ENCODE results near the gene TRMT112. TPM values are rescaled to one million over a fixed set of nuclear protein-coding genes. Genes with fewer than 3 reads are reported as not detected.
"Not testable (repeated sequence)": the region's sequence is repeated elsewhere in the genome, so short reads cannot be mapped to it uniquely, and the experiment has no call there.

TRMT112 gene
- total RNA-seq, 6 experiments from 2014 or later = 58.0 to 122 (median 85.3) TPM

GRCh38 chr11:64318766-64319761, 1.7 kb upstream of the TRMT112 start:
- Histone ChIP-seq H3K4me1 (peaks cover 0 to 15% (median 7%) of the 10 kb centered on the region in 4 donors), H3K9me3 (no peaks in the 10 kb centered on the region), H3K4me3 (peak overlapping the region; percentile 86 to 94 (median 93)), H3K27me3 (no peaks in the 10 kb centered on the region), H3K36me3 (peaks cover 0 to 16% (median 8%) of the 10 kb centered on the region in 4 donors), H3K27ac (peak overlapping the region in 2 of 3 donors; percentile 97 to 99)
- WGBS (ENCODE audit: insufficient coverage, low coverage, low lambda C conversion rate, missing lambda C conversion rate) = 16% methylated on average over 18 of the region's 19 CpGs
- no peak for ATAC-seq
- intact Hi-C loops (cut with DNase I) = no loop called here
- DNase-seq = peak in 1 of 3 donors; percentile 59
- no peak for TF ChIP-seq POLR2A (IDR thresholded peaks at IDR 0.05)

GRCh38 chr11:64317961-64318765, 804 bp upstream of the TRMT112 start, which contains the start of gene PRDX5:
PRDX5 (plus strand) TSS chr11:64318121; CDS start chr11:64318216, 95 bp downstream.
- H3K9me3 ChIP-seq = no peaks in the 10 kb centered on the region
- peaks cover 0 to 22% (median 10%) of the 10 kb centered on the region in 4 donors for H3K36me3 ChIP-seq
- DNase-seq (peak; percentile 97 to 98 (median 98)), ATAC-seq (peak; percentile 82 to 89 (median 86))
- peak within 1 kb of the TSS; percentile 86 to 94 (median 93) for H3K4me3 ChIP-seq
- no peaks in the 10 kb centered on the region for H3K27me3 ChIP-seq
- peak within 1 kb of the TSS; percentile 92 to 99 (median 97) for H3K27ac ChIP-seq
- intact Hi-C loops (cut with DNase I) = no loop called here
- TF ChIP-seq POLR2A (IDR thresholded peaks at IDR 0.05) = peak; percentile 91
- TF ChIP-seq CTCF (IDR thresholded peaks at IDR 0.05) = peak; percentile 25 to 50 (median 36)
- WGBS (ENCODE audit: insufficient coverage, low coverage, low lambda C conversion rate, missing lambda C conversion rate) = 0% methylated on average over 19 of the region's 61 CpGs
- peaks cover 0 to 15% (median 7%) of the 10 kb centered on the region in 4 donors for H3K4me1 ChIP-seq

- Histone ChIP-seq H3K9me3 (no peaks in the 10 kb centered on the region), H3K4me1 (peaks cover 0 to 15% (median 7%) of the 10 kb centered on the region in 4 donors), H3K36me3 (peaks cover 0 to 22% (median 10%) of the 10 kb centered on the region in 4 donors), H3K4me3 (peak overlapping the region; percentile 86 to 94 (median 93)), H3K27me3 (no peaks in the 10 kb centered on the region), H3K27ac (peak overlapping the region; percentile 92 to 99 (median 97))
- WGBS (ENCODE audit: insufficient coverage, low coverage, low lambda C conversion rate, missing lambda C conversion rate) = 3% methylated on average over 22 of the region's 32 CpGs
- TF ChIP-seq POLR2A (IDR thresholded peaks at IDR 0.05) (no peak), CTCF (IDR thresholded peaks at IDR 0.05) (peak in 2 of 4 donors; percentile 13 to 18)
- ATAC-seq (peak; percentile 0 to 6 (median 4)), DNase-seq (peak in 1 of 3 donors; percentile 71)
- intact Hi-C loops (cut with DNase I) = no loop called here
These were observed 561 bp downstream of the TRMT112 start for GRCh38 chr11:64316672-64317324.

- DNase-seq; intact Hi-C loops (cut with DNase I); H3K9me3 ChIP-seq; ATAC-seq; H3K27me3 ChIP-seq: not testable (repeated sequence)
- peak overlapping the region in 1 of 3 donors; percentile 94 for H3K4me3 ChIP-seq
- peaks cover 0 to 22% (median 10%) of the 10 kb centered on the region in 4 donors for H3K36me3 ChIP-seq
- peaks cover 0 to 15% (median 7%) of the 10 kb centered on the region in 4 donors for H3K4me1 ChIP-seq
- WGBS (ENCODE audit: insufficient coverage, low coverage, low lambda C conversion rate, missing lambda C conversion rate) = 60% methylated on average over 15 of the region's 25 CpGs
- H3K27ac ChIP-seq = peak overlapping the region in 1 of 3 donors; percentile 97
These were observed 1.5 kb downstream of the TRMT112 start for GRCh38 chr11:64315667-64316526.

Measured in right lobe of liver (tissue), 6 donors.